GM12878 (cell line): ENCODE results near the gene MUC21. TPM values are rescaled to one million over a fixed set of nuclear protein-coding genes. Genes with fewer than 3 reads are reported as not detected.

Experiments used
- ATAC-seq: fragments of 200-7000 bp; cut with Tn5 transposase; 3 replicates; pipeline ENCODE4 v1.9.1; 2020; ENCODE audit warnings: mild to moderate bottlenecking, moderate library complexity
- BruUV-seq: library from RNA; stranded (reverse); fragments of 400-500 nt; replicated peaks from 2 replicates; lab custom pipeline; 2021; lab: Mats Ljungman, UMichigan
- CTCF ChIA-PET: fragments of 300-600 bp; sonication (Branson Sonifier 250); formaldehyde crosslinking; extraction: SDS; loops from one replicate; lab custom pipeline; 2021; ENCODE audit warnings: inconsistent platforms; lab: Yijun Ruan, JAX
- POLR2A ChIA-PET: fragments of 350-600 bp; formaldehyde crosslinking; extraction: SDS; loops from one replicate; lab custom pipeline; 2021; ENCODE audit warnings: inconsistent platforms; lab: Charles Lee
- RAD21 ChIA-PET: fragments of 300-600 bp; sonication (Branson Sonifier 250); formaldehyde crosslinking; loops from one replicate; lab custom pipeline; 2023; ENCODE audit warnings: antibody characterized with exemption; ENCODE audit not compliant: unreplicated experiment; lab: Charles Lee
- SMC1A ChIA-PET: fragments of 300-600 bp; sonication (Branson Sonifier 250); formaldehyde crosslinking; loops from one replicate; lab custom pipeline; 2023; ENCODE audit not compliant: unreplicated experiment, uncharacterized antibody; lab: Charles Lee
- DNase-seq: peaks from one replicate; pipeline ENCODE4 v3.0.0-alpha.2; 2011; ENCODE audit warnings: low read depth, low spot score
- FAIRE-seq: peaks from 3 replicates; lab custom pipeline; 2011; peaks lifted over from hg19 to GRCh38; lab: Jason Lieb, UNC
- H2AFZ ChIP-seq: 2 replicates; pipeline ENCODE4 v1.6.0; 2011; ENCODE audit warnings: low read depth, low read length, control low read depth; ENCODE audit not compliant: control insufficient read depth
- H3K27ac ChIP-seq: 2 replicates; pipeline ENCODE4 v1.5.1; 2011; ENCODE audit warnings: control low read depth; ENCODE audit not compliant: control insufficient read depth, insufficient read depth
- H3K27me3 ChIP-seq, 2 experiments: replicated peaks in 1 of 2; 2 replicates each; pipeline versions ENCODE4 v1.6.0 to v1.6.1; 2011; ENCODE audit warnings: low read length in 1 of 2; ENCODE audit not compliant: control insufficient read depth in 2 of 2, insufficient read depth in 2 of 2
- H3K36me3 ChIP-seq, 2 experiments: 2 replicates each; pipeline ENCODE4 v1.5.1; 2011; ENCODE audit warnings: low read length in 1 of 2; ENCODE audit not compliant: control insufficient read depth in 2 of 2, insufficient read depth in 2 of 2
- H3K4me1 ChIP-seq: 2 replicates; pipeline ENCODE4 v1.6.1; 2011; ENCODE audit warnings: mild to moderate bottlenecking, low read length, moderate library complexity, mixed read lengths; ENCODE audit not compliant: control insufficient read depth, insufficient read depth
- H3K4me2 ChIP-seq: 2 replicates; pipeline ENCODE4 v1.6.0; 2011; ENCODE audit warnings: control low read depth; ENCODE audit not compliant: control insufficient read depth, insufficient read depth
- H3K4me3 ChIP-seq: fragments of 200-600 bp; sonication (generic); 2 replicates; pipeline ENCODE4 v1.5.1; 2016
- H3K79me2 ChIP-seq: 2 replicates; pipeline ENCODE4 v1.6.0; 2011; ENCODE audit warnings: low read length; ENCODE audit not compliant: control insufficient read depth, insufficient read depth
- H3K9ac ChIP-seq: 2 replicates; pipeline ENCODE4 v1.8.0; 2011; ENCODE audit warnings: low read length, control low read depth, mixed read lengths; ENCODE audit not compliant: control insufficient read depth, insufficient read depth
- H3K9me3 ChIP-seq: replicated peaks from 3 replicates; pipeline ENCODE4 v1.5.1; 2011; ENCODE audit warnings: mild to moderate bottlenecking, low read length; ENCODE audit not compliant: control insufficient read depth, insufficient read depth
- H4K20me1 ChIP-seq: 2 replicates; pipeline ENCODE4 v1.6.0; 2011; ENCODE audit not compliant: control insufficient read depth, insufficient read depth
- BRCA1 ChIP-seq: IDR thresholded peaks from 2 replicates; pipeline ENCODE4 v1.6.1; 2011; ENCODE audit warnings: low read depth, low read length, improper control_type of control experiment
- DPF2 ChIP-seq: fragments of 450-650 bp; IDR thresholded peaks from 2 replicates; pipeline ENCODE4 v1.6.1; 2017; ENCODE audit warnings: mild to moderate bottlenecking
- E4F1 ChIP-seq: fragments of 450-650 bp; IDR thresholded peaks from 2 replicates; pipeline ENCODE4 v1.6.1; 2018; ENCODE audit warnings: borderline replicate concordance, mild to moderate bottlenecking; ENCODE audit not compliant: partially characterized antibody
- ESRRA ChIP-seq: IDR thresholded peaks from 2 replicates; pipeline ENCODE4 v1.6.1; 2012; ENCODE audit warnings: mild to moderate bottlenecking, low read length, improper control_type of control experiment
- FOS ChIP-seq: IDR thresholded peaks from 3 replicates; pipeline ENCODE4 v1.6.1; 2011; ENCODE audit warnings: borderline replicate concordance; ENCODE audit not compliant: insufficient read length; ENCODE audit errors: extremely low read depth
- HSF1 ChIP-seq: fragments of 150-350 bp; IDR thresholded peaks from 2 replicates; pipeline ENCODE4 v1.6.1; 2014; ENCODE audit warnings: mild to moderate bottlenecking, low read depth, low read length
- KDM1A ChIP-seq: fragments of 200-600 bp; sonication (generic); IDR thresholded peaks from 2 replicates; pipeline ENCODE4 v1.6.1; 2016; ENCODE audit warnings: borderline replicate concordance
- MEF2B ChIP-seq: fragments of 450-650 bp; IDR thresholded peaks from 2 replicates; pipeline ENCODE4 v1.6.1; 2018; ENCODE audit warnings: mild to moderate bottlenecking, moderate library complexity; ENCODE audit not compliant: partially characterized antibody, poor library complexity, severe bottlenecking
- MLLT1 ChIP-seq: fragments of 450-650 bp; IDR thresholded peaks from 2 replicates; pipeline ENCODE4 v1.6.1; 2016; ENCODE audit warnings: mild to moderate bottlenecking
- PAX5 ChIP-seq: IDR thresholded peaks from 2 replicates; pipeline ENCODE4 v1.6.1; 2011; ENCODE audit warnings: low read depth, low read length, borderline replicate concordance
- RB1 ChIP-seq: fragments of 450-650 bp; formaldehyde crosslinking; IDR thresholded peaks from 2 replicates; pipeline ENCODE4 v1.6.1; 2017; ENCODE audit warnings: mild to moderate bottlenecking, borderline replicate concordance
- RUNX3 ChIP-seq: IDR thresholded peaks from 2 replicates; pipeline ENCODE4 v1.6.1; 2012; ENCODE audit warnings: low read length, inconsistent platforms
- SMARCA5 ChIP-seq: fragments of 450-650 bp; IDR thresholded peaks from 2 replicates; pipeline ENCODE4 v1.6.1; 2017; ENCODE audit warnings: mild to moderate bottlenecking
- SPI1 ChIP-seq: IDR thresholded peaks from 2 replicates; pipeline ENCODE4 v1.6.1; 2011; ENCODE audit warnings: low read depth, mild to moderate bottlenecking, low read length, moderate library complexity, borderline replicate concordance; ENCODE audit not compliant: insufficient read depth
- STAT3 ChIP-seq: IDR thresholded peaks from 2 replicates; pipeline ENCODE4 v1.6.1; 2011; ENCODE audit warnings: low read depth, low read length, improper control_type of control experiment
- TAF1 ChIP-seq: IDR thresholded peaks from 2 replicates; pipeline ENCODE4 v1.6.1; 2011; ENCODE audit warnings: mild to moderate bottlenecking, low read depth, low read length, borderline replicate concordance
- ZNF207 ChIP-seq: fragments of 450-650 bp; IDR thresholded peaks from 2 replicates; pipeline ENCODE4 v1.6.1; 2014; ENCODE audit warnings: antibody characterized with exemption, mild to moderate bottlenecking, borderline replicate concordance
- ZZZ3 ChIP-seq: IDR thresholded peaks from 2 replicates; pipeline ENCODE4 v1.6.1; 2011; ENCODE audit warnings: low read depth; ENCODE audit not compliant: control insufficient read depth, insufficient read length
- WGBS: methylation state at CpG from one replicate; pipeline ENCODE4 v1.1.6; 2016; ENCODE audit warnings: low lambda C conversion rate; ENCODE audit not compliant: insufficient replicate concordance, insufficient coverage; ENCODE audit errors: missing lambda C conversion rate; 5-methylcytosine and 5-hydroxymethylcytosine counted together
- in situ Hi-C: fragments of 300-500 bp; cut with MboI; formaldehyde crosslinking; loops from 9 replicates; pipeline ENCODE4 v1.14.3; 2018; ENCODE audit warnings: mixed read lengths
- intact Hi-C: fragments of 100-400 bp; cut with micrococcal nuclease; formaldehyde crosslinking; loops from one replicate; pipeline ENCODE4 v1.14.2; 2022; ENCODE audit not compliant: unreplicated experiment
- polyA plus RNA-seq, 11 experiments: library from polyadenylated mRNA; depleted of rRNA in 4 of 11; unstranded in 6 of 11; stranded (reverse) in 5 of 11; fragments of >200 nt; fragmentation: Nextera tagmentation in 4 of 11; fragmentation: Illumina TruSeq in 1 of 11; extraction: Ambion mirVana in 4 of 11; extraction: Trizol in 1 of 11; gene quantifications; 1 replicate in 1 of 11; 2 replicates in 10 of 11; pipeline versions ENCODE4 v1.2.1 to v1.2.3, GENCODE V29; 2011 to 2016; ENCODE audit warnings: inconsistent platforms in 2 of 11, missing spikeins in 2 of 11, low read depth in 1 of 11
- total RNA-seq, 4 experiments: library from RNA; depleted of rRNA in 3 of 4; stranded (reverse); fragments of >200 nt in 3 of 4; fragmentation: Illumina TruSeq in 1 of 4; extraction: Trizol in 1 of 4; gene quantifications; 2 replicates each; pipeline versions ENCODE4 v1.2.1 to v1.2.3, GENCODE V29; 2013 to 2021

MUC21 gene
- total and polyA plus RNA-seq, 10 of the 15 experiments (the other 5 are each of a cell fraction or from before 2014, with no cell fraction given) = 0.02 TPM; not detected in 9

GRCh38 chr6:30955367-30956042 is 28.0 kb upstream of the MUC21 start:
- Histone ChIP-seq H4K20me1 (no peaks in the 10 kb centered on the region), H3K27ac (no peak overlapping the region), H3K79me2 (no peaks in the 10 kb centered on the region), H3K4me3 (peak overlapping the region; percentile 54; the same call in 1 of the 2 replicates), H3K27me3 (no peaks in the 10 kb centered on the region; a peak in 1 of 4 replicates), H3K4me1 (peaks cover 21% of the 10 kb centered on the region), H3K9ac (peak overlapping the region; percentile 68), H3K36me3 (no peaks in the 10 kb centered on the region), H3K4me2 (peak overlapping the region; percentile 91), H3K9me3 (peaks cover 2% of the 10 kb centered on the region; the same call in 2 of the 3 replicates), H2AFZ (peak overlapping the region; percentile 90)
- RAD21 ChIA-PET = interaction anchor here (0.6 to 1.4 kb wide), 8 partner anchors 27 to 844 kb away, joined by 3 to 4 read pairs (median 3); no protein-coding TSS in a partner anchor
- POLR2A ChIA-PET = interaction anchor here (0.6 to 1.0 kb wide), 7 partner anchors 9 to 1301 kb away, joined by 3 to 6 read pairs (median 3); partner anchors contain the start of gene VARS2
- under 1% methylated on average over 46 of the region's 46 CpGs for WGBS
- CTCF ChIA-PET = interaction anchor here (0.7 to 2.8 kb wide), 8 partner anchors 37 to 866 kb away, joined by 3 to 9 read pairs (median 3); partner anchors contain the start of gene VARS2
- FAIRE-seq (no peak), DNase-seq (peak; percentile 15), ATAC-seq (peak; percentile 94)
- no TSS peak for BruUV-seq
- in situ Hi-C loops = no loop called here
- SMC1A ChIA-PET = interaction anchor here (1.1 to 1.4 kb wide), 2 partner anchors 40 to 106 kb away, joined by 3 to 6 read pairs; no protein-coding TSS in a partner anchor
- intact Hi-C loops = no loop called here
- TF ChIP-seq KDM1A (no peak), MEF2B (peak; percentile 49), E4F1 (no peak), ZZZ3 (no peak), RUNX3 (peak; percentile 81), ESRRA (no peak), BRCA1 (no peak), RB1 (peak; percentile 32; the same call in 1 of the 2 replicates), PAX5 (peak; percentile 8; the same call in 1 of the 2 replicates), TAF1 (peak; percentile 99), SMARCA5 (no peak), DPF2 (peak; percentile 72; the same call in 1 of the 2 replicates), SPI1 (peak; percentile 30; the same call in 1 of the 2 replicates), MLLT1 (0 out of 2 replicates have a peak, but pooled peaks have one; percentile 45), HSF1 (peak; percentile 16; the same call in 1 of the 2 replicates), ZNF207 (no peak), STAT3 (no peak), FOS (no peak)
